Nephron progenitor cell (in vitro differentiated cells): Measurements from ENCODE around the gene DNAAF5.
"Not testable (repeated sequence)": the region's sequence is repeated elsewhere in the genome, so short reads cannot be mapped to it uniquely, and the experiment has no call there.

Experiments used
- DNase-seq: peaks from one replicate; pipeline ENCODE4 v3.0.0; 2021
- H3K27ac Mint-ChIP-seq: 2 replicates; pipeline ENCODE4 v1.8.0; 2021; ENCODE audit warnings: mild to moderate bottlenecking, moderate library complexity, mixed read lengths
- H3K27me3 Mint-ChIP-seq: 2 replicates; pipeline ENCODE4 v1.8.0; 2021; ENCODE audit warnings: mild to moderate bottlenecking, low read depth, mixed read lengths; ENCODE audit not compliant: poor library complexity
- H3K36me3 Mint-ChIP-seq: 2 replicates; pipeline ENCODE4 v1.8.0; 2021; ENCODE audit warnings: low read depth, mixed read lengths
- H3K4me1 Mint-ChIP-seq: 2 replicates; pipeline ENCODE4 v1.8.0; 2021; ENCODE audit warnings: mixed read lengths
- H3K4me3 Mint-ChIP-seq: 2 replicates; pipeline ENCODE4 v1.8.0; 2021; ENCODE audit warnings: mild to moderate bottlenecking, moderate library complexity, mixed read lengths
- H3K9me3 Mint-ChIP-seq: 2 replicates; pipeline ENCODE4 v1.8.0; 2021; ENCODE audit warnings: mild to moderate bottlenecking, moderate library complexity, mixed read lengths
- CTCF ChIP-seq: fragments of 200-600 bp; sonication (generic); IDR thresholded peaks from 2 replicates; pipeline ENCODE4 v1.5.0; 2021; ENCODE audit warnings: antibody characterized with exemption

Gene DNAAF5

GRCh38 chr7:787332-788240 lies 61.1 kb downstream of the DNAAF5 start:
- peaks cover 66% of the 10 kb centered on the region for H3K36me3 Mint-ChIP-seq
- H3K27me3 Mint-ChIP-seq = no peaks in the 10 kb centered on the region
- no peaks in the 10 kb centered on the region for H3K9me3 Mint-ChIP-seq
- no peak overlapping the region for H3K4me3 Mint-ChIP-seq
- H3K4me1 Mint-ChIP-seq = no peaks in the 10 kb centered on the region
- TF ChIP-seq CTCF = no peak
- DNase-seq = no peak
- no peak overlapping the region for H3K27ac Mint-ChIP-seq

- no peak for DNase-seq
- no peak for TF ChIP-seq CTCF
- peaks cover 2% of the 10 kb centered on the region for H3K27me3 Mint-ChIP-seq
- H3K4me1 Mint-ChIP-seq = no peaks in the 10 kb centered on the region
- peaks cover 11% of the 10 kb centered on the region for H3K9me3 Mint-ChIP-seq
- H3K27ac Mint-ChIP-seq = peak overlapping the region; percentile 36
- H3K36me3 Mint-ChIP-seq = peaks cover 55% of the 10 kb centered on the region
- no peak overlapping the region for H3K4me3 Mint-ChIP-seq
Observed at GRCh38 chr7:791519-791918, 65.0 kb downstream of the DNAAF5 start.

- TF ChIP-seq CTCF = no peak
- H3K9me3 Mint-ChIP-seq = peaks cover 26% of the 10 kb centered on the region
- no peak for DNase-seq
- peaks cover 56% of the 10 kb centered on the region for H3K36me3 Mint-ChIP-seq
- H3K4me3 Mint-ChIP-seq = no peak overlapping the region
- no peaks in the 10 kb centered on the region for H3K4me1 Mint-ChIP-seq
- H3K27me3 Mint-ChIP-seq = peaks cover 2% of the 10 kb centered on the region
- H3K27ac Mint-ChIP-seq = no peak overlapping the region
Observed at GRCh38 chr7:794207-794606, 67.7 kb downstream of the DNAAF5 start.

- no peak for TF ChIP-seq CTCF
- Mint-ChIP-seq H3K36me3 (peaks cover 55% of the 10 kb centered on the region), H3K4me1 (no peaks in the 10 kb centered on the region), H3K27ac (no peak overlapping the region), H3K27me3 (peaks cover 2% of the 10 kb centered on the region), H3K4me3 (no peak overlapping the region), H3K9me3 (peaks cover 29% of the 10 kb centered on the region)
- DNase-seq = no peak
Observed at GRCh38 chr7:794671-795329, 68.3 kb downstream of the DNAAF5 start.

- peaks cover 31% of the 10 kb centered on the region for H3K9me3 Mint-ChIP-seq
- H3K36me3 Mint-ChIP-seq = peaks cover 52% of the 10 kb centered on the region
- H3K27me3 Mint-ChIP-seq, DNase-seq, H3K27ac Mint-ChIP-seq, H3K4me3 Mint-ChIP-seq, H3K4me1 Mint-ChIP-seq: not testable (repeated sequence)
Observed at GRCh38 chr7:796434-797169, 70.1 kb downstream of the DNAAF5 start.

GRCh38 chr7:798921-799470 lies 72.5 kb downstream of the DNAAF5 start:
- DNase-seq = no peak
- H3K36me3 Mint-ChIP-seq = peaks cover 43% of the 10 kb centered on the region
- H3K27me3 Mint-ChIP-seq = peaks cover 2% of the 10 kb centered on the region
- no peak overlapping the region for H3K27ac Mint-ChIP-seq
- peaks cover 10% of the 10 kb centered on the region for H3K4me1 Mint-ChIP-seq
- peaks cover 34% of the 10 kb centered on the region for H3K9me3 Mint-ChIP-seq
- no peak for TF ChIP-seq CTCF
- H3K4me3 Mint-ChIP-seq = no peak overlapping the region
